Endothelial cell of umbilical vein (primary cell): ENCODE measurements around the gene ACSF3. TPM values are rescaled to one million over a fixed set of nuclear protein-coding genes. Genes with fewer than 3 reads are reported as not detected.

Experiments
- BruUV-seq: library from RNA; stranded (reverse); fragments of 400-500 nt; replicated peaks from 2 replicates; lab custom pipeline; 2021; lab: Mats Ljungman, UMichigan
- CTCF ChIA-PET: fragments of 300-600, 350-600 bp; sonication (Branson Sonifier 250); formaldehyde crosslinking; loops from one replicate; lab custom pipeline; 2021; ENCODE audit warnings: antibody characterized with exemption, inconsistent platforms; lab: Charles Lee
- POLR2A ChIA-PET: fragments of 300-600, 350-600 bp; sonication (Branson Sonifier 250); formaldehyde crosslinking; loops from one replicate; lab custom pipeline; 2021; ENCODE audit warnings: antibody characterized with exemption, inconsistent platforms; lab: Charles Lee
- DNase-seq: peaks from one replicate; pipeline ENCODE4 v3.0.0-alpha.2; 2011; ENCODE audit warnings: low read depth, low spot score
- FAIRE-seq: peaks from 2 replicates; lab custom pipeline; 2011; peaks lifted over from hg19 to GRCh38; lab: Jason Lieb, UNC
- H2AFZ ChIP-seq: 2 replicates; pipeline ENCODE4 v1.6.0; 2012; ENCODE audit warnings: low read depth, low read length, control low read depth, inconsistent platforms
- H3K27ac ChIP-seq: 2 replicates; pipeline ENCODE4 v1.5.1; 2011; ENCODE audit warnings: low read depth, mild to moderate bottlenecking, control low read depth, low read length, moderate library complexity; ENCODE audit not compliant: insufficient read depth
- H3K27me3 ChIP-seq, 2 experiments: 2 replicates each; pipeline versions ENCODE4 v1.6.0 to v1.6.1; 2011; ENCODE audit warnings: low read length in 2 of 2, mixed read lengths in 1 of 2; ENCODE audit not compliant: control insufficient read depth in 2 of 2, insufficient read depth in 2 of 2
- H3K36me3 ChIP-seq, 2 experiments: 2 replicates in 1 of 2; 3 replicates in 1 of 2; pipeline ENCODE4 v1.5.1; 2011; ENCODE audit warnings: low read length in 2 of 2, mild to moderate bottlenecking in 1 of 2, moderate library complexity in 1 of 2; ENCODE audit not compliant: control insufficient read depth in 2 of 2, insufficient read depth in 2 of 2; ENCODE audit errors: extremely low read depth in 1 of 2
- H3K4me1 ChIP-seq: 3 replicates; pipeline ENCODE4 v1.5.1; 2011; ENCODE audit warnings: mild to moderate bottlenecking, low read length; ENCODE audit not compliant: control insufficient read depth, insufficient read depth; ENCODE audit errors: extremely low read depth
- H3K4me2 ChIP-seq: 2 replicates; pipeline ENCODE4 v1.6.1; 2011; ENCODE audit warnings: low read length, control low read depth, mixed read lengths; ENCODE audit not compliant: insufficient read depth
- H3K4me3 ChIP-seq, 3 experiments: fragments of 200-600 bp in 1 of 3; sonication (generic), shearing (Covaris generic) in 1 of 3; replicated peaks in 1 of 3; 2 replicates each; pipeline ENCODE4 v1.5.1; 2011 to 2016; ENCODE audit warnings: control low read depth in 3 of 3, low read length in 3 of 3, mild to moderate bottlenecking in 2 of 3, inconsistent platforms in 1 of 3, low read depth in 1 of 3, moderate library complexity in 1 of 3; ENCODE audit not compliant: insufficient read depth in 1 of 3
- H3K79me2 ChIP-seq: 2 replicates; pipeline ENCODE4 v1.6.0; 2012; ENCODE audit warnings: low read length, inconsistent platforms; ENCODE audit not compliant: control insufficient read depth, insufficient read depth
- H3K9ac ChIP-seq: replicated peaks from 2 replicates; pipeline ENCODE3; 2011; ENCODE audit warnings: low read length, control low read depth; ENCODE audit not compliant: insufficient read depth; ENCODE audit errors: extremely low read depth
- H3K9me1 ChIP-seq: replicated peaks from 3 replicates; pipeline ENCODE4 v1.6.0; 2011; ENCODE audit warnings: mild to moderate bottlenecking, low read length; ENCODE audit not compliant: control insufficient read depth, insufficient read depth; ENCODE audit errors: extremely low read depth
- H3K9me3 ChIP-seq: replicated peaks from 2 replicates; pipeline ENCODE4 v1.5.1; 2012; ENCODE audit warnings: low read length, inconsistent platforms; ENCODE audit not compliant: control insufficient read depth, insufficient read depth
- H4K20me1 ChIP-seq: replicated peaks from 2 replicates; pipeline ENCODE3; 2011; ENCODE audit warnings: mild to moderate bottlenecking, low read length; ENCODE audit not compliant: control insufficient read depth, insufficient read depth; ENCODE audit errors: extremely low read depth
- EZH2 ChIP-seq: IDR thresholded peaks from 2 replicates; pipeline ENCODE4 v1.6.1; 2012; ENCODE audit warnings: borderline replicate concordance, low read depth, mild to moderate bottlenecking, moderate library complexity, low read length, inconsistent platforms; ENCODE audit not compliant: severe bottlenecking
- FOS ChIP-seq: IDR thresholded peaks from 2 replicates; pipeline ENCODE4 v1.6.1; 2011; ENCODE audit warnings: mild to moderate bottlenecking, low read length, moderate library complexity, borderline replicate concordance; ENCODE audit not compliant: insufficient read depth
- GATA2 ChIP-seq: IDR thresholded peaks from 2 replicates; pipeline ENCODE4 v1.7.0; 2011; ENCODE audit warnings: low read depth, mild to moderate bottlenecking, moderate library complexity, mixed read lengths, low read length; ENCODE audit not compliant: insufficient read length, insufficient read depth
- JUN ChIP-seq: IDR thresholded peaks from 2 replicates; pipeline ENCODE4 v1.6.1; 2011; ENCODE audit warnings: borderline replicate concordance, low read depth; ENCODE audit not compliant: insufficient read length, insufficient read depth
- MYC ChIP-seq: IDR thresholded peaks from one replicate; pipeline ENCODE4 v1.6.1; 2011; ENCODE audit warnings: mild to moderate bottlenecking, low read depth, low read length
- POLR2A ChIP-seq: IDR thresholded peaks from 2 replicates; pipeline ENCODE4 v1.6.1; 2012; ENCODE audit warnings: low read depth, mild to moderate bottlenecking, control low read depth, low read length
- POLR2AphosphoS5 ChIP-seq: IDR thresholded peaks from 2 replicates; pipeline ENCODE4 v1.6.1; 2012; ENCODE audit warnings: low read depth, mild to moderate bottlenecking, control low read depth, low read length, moderate library complexity; ENCODE audit not compliant: insufficient read depth
- dilution Hi-C: fragments of 300-500 bp; cut with MboI; formaldehyde crosslinking; loops from one replicate; pipeline ENCODE4 v1.15.0; 2019; ENCODE audit warnings: low sequenced_read_pairs; ENCODE audit not compliant: extremely low pct_ligation_motif_present
- intact Hi-C: fragments of 100-400 bp; cut with micrococcal nuclease; formaldehyde crosslinking; loops from one replicate; pipeline ENCODE4 v1.10.0; 2022
- polyA plus RNA-seq, 4 experiments: library from polyadenylated mRNA; depleted of rRNA in 3 of 4; stranded (reverse) in 3 of 4; unstranded in 1 of 4; fragments of >200 nt; gene quantifications; 2 replicates each; pipeline versions ENCODE4 v1.2.1 to v1.2.3, GENCODE V29; 2011 to 2012; ENCODE audit warnings: missing spikeins in 1 of 4
- total RNA-seq: library from RNA; stranded (reverse); gene quantifications from 2 replicates; pipeline ENCODE4 v1.2.3, GENCODE V29; 2021
- TF ChIP-seq, protein P1 (sequence below), 2 donors: IDR thresholded peaks; 1 replicate in 1 of 2; 2 replicates in 1 of 2; pipeline ENCODE4 v1.5.1; 2011; ENCODE audit warnings: low read length in 2 of 2, mild to moderate bottlenecking in 2 of 2, moderate library complexity in 2 of 2, control low read depth in 1 of 2, inconsistent platforms in 1 of 2, low read depth in 1 of 2; ENCODE audit not compliant: insufficient read depth in 1 of 2; ENCODE audit errors: extremely low read depth in 1 of 2
- TF ChIP-seq, protein P2 (sequence below): IDR thresholded peaks from 2 replicates; pipeline ENCODE4 v1.6.1; 2011; ENCODE audit not compliant: insufficient read depth, insufficient read length

ACSF3 gene
- total and polyA plus RNA-seq, 2 donors (not counting 3 experiments of a cell fraction or from before 2014, with no cell fraction given): 18.6 to 33.2 TPM

DNA sequence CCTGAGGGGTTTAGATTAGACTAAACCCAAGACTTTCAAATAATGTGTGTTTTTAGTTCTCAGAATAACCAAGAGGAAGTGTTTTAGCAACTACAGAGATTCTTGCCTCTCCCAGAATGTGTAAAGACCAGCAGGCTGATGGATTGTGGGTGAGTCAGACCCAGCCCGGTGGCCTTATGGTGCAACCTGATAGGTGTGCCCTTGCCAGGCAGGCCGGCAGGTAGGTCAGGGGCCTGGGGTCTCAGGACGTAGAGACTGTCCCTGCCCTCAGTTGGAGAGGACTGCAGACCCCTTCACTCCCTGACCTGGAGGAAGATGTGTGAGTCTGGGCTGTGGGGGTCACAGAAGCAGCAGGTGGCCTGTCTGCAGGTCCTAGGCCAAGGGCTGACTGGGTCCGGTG lies 47.2 kb upstream of the ACSF3 start:
- no peak overlapping the region for H3K9ac ChIP-seq
- no peak overlapping the region for H3K27ac ChIP-seq
- FAIRE-seq (no peak), DNase-seq (no peak)
- TF ChIP-seq JUN: no peak
- no peak for TF ChIP-seq POLR2A
- TF ChIP-seq EZH2: no peak
- no peak for TF ChIP-seq MYC
- no peak for TF ChIP-seq FOS
- POLR2A ChIA-PET: no interaction called here
- no peak overlapping the region for H3K4me3 ChIP-seq
- H3K36me3 ChIP-seq: no peaks in the 10 kb centered on the region
- CTCF ChIA-PET: no interaction called here
- H3K9me1 ChIP-seq: no peaks in the 10 kb centered on the region
- intact Hi-C loops: no loop called here
- H3K79me2 ChIP-seq: no peaks in the 10 kb centered on the region
- H3K27me3 ChIP-seq: no peaks in the 10 kb centered on the region
- dilution Hi-C loops: no loop called here
- H2AFZ ChIP-seq: no peak overlapping the region
- H3K4me1 ChIP-seq: no peaks in the 10 kb centered on the region
- H3K9me3 ChIP-seq: no peaks in the 10 kb centered on the region
- no TSS peak for BruUV-seq
- no peaks in the 10 kb centered on the region for H4K20me1 ChIP-seq
- no peak overlapping the region for H3K4me2 ChIP-seq

DNA sequence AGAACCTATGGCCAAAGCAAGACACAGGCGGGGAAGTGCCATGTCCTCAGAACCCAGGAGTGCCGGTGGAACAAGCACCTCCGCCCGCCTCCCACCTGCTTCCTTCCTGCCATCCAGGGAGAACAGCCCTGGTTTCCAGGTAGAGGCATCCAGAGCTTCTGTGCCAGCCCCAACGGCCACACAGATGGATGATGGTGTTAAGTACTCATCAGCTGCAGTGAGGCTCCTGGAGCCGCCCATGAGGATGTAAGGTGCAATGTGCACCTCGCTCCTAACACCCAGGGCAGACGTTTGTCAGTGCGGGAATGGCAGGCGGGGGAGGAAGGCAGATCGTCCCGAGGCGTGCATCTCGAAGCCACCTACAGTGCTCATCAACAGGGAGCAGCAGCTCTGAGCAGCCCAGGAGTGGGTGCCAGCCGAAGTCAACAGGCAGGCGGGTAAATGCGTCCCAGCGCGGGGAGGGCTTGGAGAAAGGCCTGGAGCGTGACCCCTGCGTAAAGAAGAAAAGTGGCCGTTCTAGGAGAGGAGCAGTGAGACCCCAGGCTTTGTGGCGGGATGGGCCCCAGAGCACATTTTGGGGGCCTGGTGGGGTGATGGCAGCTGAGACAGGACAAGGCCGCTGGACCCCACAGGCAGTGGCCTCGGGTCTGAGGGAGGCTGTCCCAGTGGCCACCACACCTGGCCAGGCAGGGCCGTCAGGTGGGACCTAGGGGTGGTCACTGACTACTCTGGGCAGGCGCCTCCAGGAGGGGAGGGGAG lies 46.1 kb upstream of the ACSF3 start:
- ChIA-PET CTCF (no interaction called here), POLR2A (no interaction called here)
- FAIRE-seq (no peak), DNase-seq (no peak)
- Histone ChIP-seq H4K20me1 (no peaks in the 10 kb centered on the region), H2AFZ (no peak overlapping the region), H3K27me3 (no peaks in the 10 kb centered on the region), H3K9ac (no peak overlapping the region), H3K79me2 (no peaks in the 10 kb centered on the region), H3K9me3 (no peaks in the 10 kb centered on the region), H3K4me3 (no peak overlapping the region), H3K4me1 (no peaks in the 10 kb centered on the region), H3K4me2 (no peak overlapping the region), H3K9me1 (no peaks in the 10 kb centered on the region), H3K36me3 (no peaks in the 10 kb centered on the region), H3K27ac (no peak overlapping the region)
- dilution Hi-C loops: no loop called here
- intact Hi-C loops: no loop called here
- no TSS peak for BruUV-seq
- TF ChIP-seq MYC (no peak), POLR2AphosphoS5 (no peak), GATA2 (no peak), POLR2A (no peak), JUN (no peak), FOS (no peak), EZH2 (no peak)
- TF ChIP-seq, protein P1, sequence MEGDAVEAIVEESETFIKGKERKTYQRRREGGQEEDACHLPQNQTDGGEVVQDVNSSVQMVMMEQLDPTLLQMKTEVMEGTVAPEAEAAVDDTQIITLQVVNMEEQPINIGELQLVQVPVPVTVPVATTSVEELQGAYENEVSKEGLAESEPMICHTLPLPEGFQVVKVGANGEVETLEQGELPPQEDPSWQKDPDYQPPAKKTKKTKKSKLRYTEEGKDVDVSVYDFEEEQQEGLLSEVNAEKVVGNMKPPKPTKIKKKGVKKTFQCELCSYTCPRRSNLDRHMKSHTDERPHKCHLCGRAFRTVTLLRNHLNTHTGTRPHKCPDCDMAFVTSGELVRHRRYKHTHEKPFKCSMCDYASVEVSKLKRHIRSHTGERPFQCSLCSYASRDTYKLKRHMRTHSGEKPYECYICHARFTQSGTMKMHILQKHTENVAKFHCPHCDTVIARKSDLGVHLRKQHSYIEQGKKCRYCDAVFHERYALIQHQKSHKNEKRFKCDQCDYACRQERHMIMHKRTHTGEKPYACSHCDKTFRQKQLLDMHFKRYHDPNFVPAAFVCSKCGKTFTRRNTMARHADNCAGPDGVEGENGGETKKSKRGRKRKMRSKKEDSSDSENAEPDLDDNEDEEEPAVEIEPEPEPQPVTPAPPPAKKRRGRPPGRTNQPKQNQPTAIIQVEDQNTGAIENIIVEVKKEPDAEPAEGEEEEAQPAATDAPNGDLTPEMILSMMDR (IDR thresholded peaks at IDR 0.05; ENCODE audit: extremely low read depth in 1 of 2, insufficient read depth in 1 of 2, low read depth in 1 of 2, low read length in 2 of 2): no peak
- TF ChIP-seq, protein P2, sequence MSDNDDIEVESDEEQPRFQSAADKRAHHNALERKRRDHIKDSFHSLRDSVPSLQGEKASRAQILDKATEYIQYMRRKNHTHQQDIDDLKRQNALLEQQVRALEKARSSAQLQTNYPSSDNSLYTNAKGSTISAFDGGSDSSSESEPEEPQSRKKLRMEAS: no peak
